ENCODE data around the gene QKI.

The QKI gene

DNA sequence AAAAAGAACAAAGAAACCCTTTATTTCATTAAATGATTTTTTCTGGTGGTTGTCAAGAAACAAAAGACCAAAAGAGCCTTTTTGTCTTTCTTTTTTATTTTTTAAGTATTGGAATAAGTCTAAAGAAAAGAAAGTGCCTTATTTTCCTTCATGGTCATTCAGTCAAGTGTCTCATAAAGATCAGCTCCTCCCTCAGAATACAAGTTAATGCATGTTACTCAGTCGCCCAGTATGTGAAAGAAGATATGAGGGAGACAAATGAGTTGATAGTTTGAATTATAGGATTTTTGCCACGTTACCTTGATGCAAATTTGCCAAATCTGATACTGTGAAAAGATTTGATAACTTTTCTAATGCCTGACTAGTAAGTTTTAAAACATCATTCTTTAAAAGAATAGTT lies 157.2 kb downstream of the QKI start:
- Histone ChIP-seq H3K4me3 (ENCODE audit: low read depth, low read length) (no peak overlapping the region), H3K27me3 (replicated peaks) (no peaks in the 10 kb centered on the region), H3K27ac (no peak overlapping the region), H3K36me3 (replicated peaks) (peaks cover 6% of the 10 kb centered on the region)
- in situ Hi-C loops (cut with HindIII; ENCODE audit: low pct_ligation_motif_present, low sequenced_read_pairs): no loop called here
- DNase-seq: no peak
- no peak for TF ChIP-seq CTCF (IDR thresholded peaks at IDR 0.05; ENCODE audit: low read depth, low read length, missing control alignments)

GRCh38 chr6:163572612-163573011 lies 158.1 kb downstream of the QKI start:
- H3K36me3 ChIP-seq (replicated peaks): peaks cover 6% of the 10 kb centered on the region
- in situ Hi-C loops (cut with HindIII; ENCODE audit: low pct_ligation_motif_present, low sequenced_read_pairs): no loop called here
- no peak for DNase-seq

GRCh38 chr6:163573503-163574179 lies 159.1 kb downstream of the QKI start:
- H3K4me3 ChIP-seq (ENCODE audit: low read depth, low read length): no peak overlapping the region
- DNase-seq: no peak
- in situ Hi-C loops (cut with HindIII; ENCODE audit: low pct_ligation_motif_present, low sequenced_read_pairs): no loop called here
- H3K27ac ChIP-seq: no peak overlapping the region
- peaks cover 6% of the 10 kb centered on the region for H3K36me3 ChIP-seq (replicated peaks)
- no peaks in the 10 kb centered on the region for H3K27me3 ChIP-seq (replicated peaks)
- no peak for TF ChIP-seq CTCF (IDR thresholded peaks at IDR 0.05; ENCODE audit: low read depth, low read length, missing control alignments)

More at GRCh38 chr6:163572612-163573011, 158.1 kb downstream of the QKI start:
- H3K27ac ChIP-seq: no peak overlapping the region
- TF ChIP-seq CTCF (IDR thresholded peaks at IDR 0.05; ENCODE audit: low read depth, low read length, missing control alignments): no peak
- no peaks in the 10 kb centered on the region for H3K27me3 ChIP-seq (replicated peaks)
- H3K4me3 ChIP-seq (ENCODE audit: low read depth, low read length): no peak overlapping the region

DNA sequence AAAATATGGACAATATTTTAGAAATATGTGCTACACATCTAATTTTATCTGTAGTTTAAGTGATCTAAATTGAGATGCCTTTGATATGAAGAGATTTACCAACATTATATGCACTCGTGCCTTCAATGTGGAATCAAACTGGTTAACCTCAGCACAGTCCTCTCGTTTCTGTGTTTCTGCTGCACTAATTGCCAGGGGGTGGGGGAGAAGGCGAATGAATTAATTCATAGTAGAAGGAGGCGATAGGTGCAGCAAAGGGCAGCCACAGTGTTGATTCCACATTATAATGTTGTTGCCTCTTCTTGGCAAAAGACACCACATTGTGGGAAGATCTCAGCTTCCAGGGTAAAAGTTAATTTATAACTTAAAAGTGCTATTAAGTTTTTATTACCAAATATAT lies 161.6 kb downstream of the QKI start:
- no peaks in the 10 kb centered on the region for H3K27me3 ChIP-seq (replicated peaks)
- no peak for DNase-seq
- peaks cover 3% of the 10 kb centered on the region for H3K36me3 ChIP-seq (replicated peaks)
- no peak for TF ChIP-seq CTCF (IDR thresholded peaks at IDR 0.05; ENCODE audit: low read depth, low read length, missing control alignments)
- no peak overlapping the region for H3K27ac ChIP-seq
- no peak overlapping the region for H3K4me3 ChIP-seq (ENCODE audit: low read depth, low read length)
- in situ Hi-C loops (cut with HindIII; ENCODE audit: low pct_ligation_motif_present, low sequenced_read_pairs): no loop called here

- Histone ChIP-seq H3K4me3 (ENCODE audit: low read depth, low read length) (no peak overlapping the region), H3K36me3 (replicated peaks) (peaks cover 3% of the 10 kb centered on the region)
- in situ Hi-C loops (cut with HindIII; ENCODE audit: low pct_ligation_motif_present, low sequenced_read_pairs): no loop called here
Measured at GRCh38 chr6:163577404-163577803, 162.9 kb downstream of the QKI start.

More at GRCh38 chr6:163577404-163577803, 162.9 kb downstream of the QKI start:
- no peaks in the 10 kb centered on the region for H3K27me3 ChIP-seq (replicated peaks)
- no peak overlapping the region for H3K27ac ChIP-seq
- no peak for TF ChIP-seq CTCF (IDR thresholded peaks at IDR 0.05; ENCODE audit: low read depth, low read length, missing control alignments)
- DNase-seq: no peak
